GM19099 (cell line): ENCODE data around the gene CASKIN1.

Experiments
- POLR2A ChIP-seq: IDR thresholded peaks from 3 replicates; pipeline ENCODE4 v1.6.1; 2011; ENCODE audit warnings: low read depth; ENCODE audit not compliant: insufficient read length; ENCODE audit errors: extremely low read depth

Gene CASKIN1

DNA sequence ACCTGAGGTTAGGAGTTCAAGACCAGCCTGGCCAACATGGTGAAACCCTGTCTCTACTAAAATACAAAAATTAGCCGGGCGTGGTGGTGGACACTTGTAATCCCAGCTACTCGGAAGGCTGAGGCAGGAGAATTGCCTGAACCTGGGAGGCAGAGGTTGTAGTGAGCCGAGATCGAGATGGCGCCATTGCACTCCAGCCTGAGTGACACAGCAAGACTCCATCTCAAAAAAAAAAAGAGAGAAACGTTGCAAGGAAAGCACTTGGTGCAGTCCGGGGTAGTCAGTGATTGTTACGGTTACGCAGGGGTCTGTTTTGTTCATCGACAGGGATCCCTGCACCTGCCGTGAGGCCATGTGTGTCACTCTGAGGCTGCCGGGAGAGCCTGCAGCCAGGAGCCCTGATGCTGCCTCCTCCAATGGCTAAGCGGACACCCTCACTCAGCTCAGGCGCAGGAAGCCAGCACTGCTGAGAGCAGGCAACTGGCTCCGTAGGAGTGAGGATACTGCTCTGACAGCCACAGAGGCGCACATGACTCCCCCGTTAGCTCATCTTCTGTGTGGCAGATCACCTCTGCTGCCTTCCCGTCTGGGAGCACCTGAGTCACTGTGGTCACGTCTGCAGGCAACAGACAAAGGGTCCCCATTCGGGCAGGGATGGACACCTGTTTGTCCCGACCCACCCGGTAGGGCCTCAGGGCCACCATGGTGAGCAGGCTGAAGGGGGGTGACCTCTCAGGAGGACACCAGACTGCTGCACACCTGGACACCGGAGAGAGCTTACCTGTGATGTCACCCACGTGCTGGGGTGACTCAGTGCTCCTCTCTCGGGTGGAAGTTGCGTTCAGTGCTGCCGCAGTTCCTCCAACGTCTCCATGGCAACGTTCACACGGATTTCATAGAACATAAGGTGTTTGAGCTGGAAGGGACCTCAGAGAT lies 53.2 kb downstream of the CASKIN1 start:
- no peak for TF ChIP-seq POLR2A

DNA sequence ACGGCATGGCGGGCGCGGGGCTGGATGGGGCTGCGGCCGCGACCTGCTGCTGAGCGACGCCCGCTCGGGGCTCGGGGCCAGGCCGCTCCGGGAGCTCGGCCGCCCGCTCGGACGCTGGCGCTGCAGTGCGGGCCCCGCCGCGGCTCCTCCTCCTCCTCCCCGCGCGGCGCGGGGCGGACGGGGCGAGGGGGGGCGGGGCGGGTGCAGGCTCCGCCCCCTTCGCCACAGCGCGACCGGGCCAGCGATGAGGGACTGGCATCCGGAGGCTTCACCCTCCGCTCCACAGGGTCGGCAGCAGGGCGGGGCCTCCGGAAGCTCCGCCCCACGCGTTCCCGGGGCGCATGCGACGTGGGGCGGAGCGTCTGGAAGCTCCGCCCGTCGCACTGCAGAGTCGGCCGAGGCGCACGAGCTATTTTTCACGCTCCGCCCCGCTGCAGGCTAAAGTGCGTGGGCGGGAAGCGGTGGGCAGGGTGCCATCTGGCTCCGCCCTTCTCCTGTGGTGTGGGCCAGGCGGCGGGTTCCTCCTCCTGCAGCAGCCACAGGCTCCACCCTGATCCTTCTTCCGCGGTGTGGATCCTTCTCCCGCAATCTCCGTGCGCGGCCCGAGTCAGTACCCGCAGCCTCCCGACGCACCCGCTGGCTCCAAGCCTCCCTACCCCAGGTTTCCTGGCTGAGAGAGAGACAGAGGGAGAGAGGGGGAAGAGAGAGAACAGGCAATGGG lies 60.5 kb downstream of the CASKIN1 start, which contains the start of gene PKD1:
Gene PKD1, minus strand, starts transcription at position 129 of the 721 bp plus-strand sequence. CDS start 209 bp downstream, outside the sequence.
- peak; percentile 19 for TF ChIP-seq POLR2A
